ENCODE measurements around the gene ATXN1. TPM values are rescaled to one million over a fixed set of nuclear protein-coding genes. Genes with fewer than 3 reads are reported as not detected.

The ATXN1 gene
- total and polyA plus RNA-seq, 3 donors from 2014 or later: 12.8 to 84.1 (median 64.3) TPM

- no peak overlapping the region for H3K27ac ChIP-seq
- intact Hi-C loops (cut with DNase I; ENCODE audit: low total_unique reads): loop anchor here (10.0 kb wide), 1 partner anchor 241 kb away; the partner anchor contains the start of gene ATXN1
- no peak for TF ChIP-seq POLR2A (IDR thresholded peaks at IDR 0.05)
- TF ChIP-seq, protein P1, sequence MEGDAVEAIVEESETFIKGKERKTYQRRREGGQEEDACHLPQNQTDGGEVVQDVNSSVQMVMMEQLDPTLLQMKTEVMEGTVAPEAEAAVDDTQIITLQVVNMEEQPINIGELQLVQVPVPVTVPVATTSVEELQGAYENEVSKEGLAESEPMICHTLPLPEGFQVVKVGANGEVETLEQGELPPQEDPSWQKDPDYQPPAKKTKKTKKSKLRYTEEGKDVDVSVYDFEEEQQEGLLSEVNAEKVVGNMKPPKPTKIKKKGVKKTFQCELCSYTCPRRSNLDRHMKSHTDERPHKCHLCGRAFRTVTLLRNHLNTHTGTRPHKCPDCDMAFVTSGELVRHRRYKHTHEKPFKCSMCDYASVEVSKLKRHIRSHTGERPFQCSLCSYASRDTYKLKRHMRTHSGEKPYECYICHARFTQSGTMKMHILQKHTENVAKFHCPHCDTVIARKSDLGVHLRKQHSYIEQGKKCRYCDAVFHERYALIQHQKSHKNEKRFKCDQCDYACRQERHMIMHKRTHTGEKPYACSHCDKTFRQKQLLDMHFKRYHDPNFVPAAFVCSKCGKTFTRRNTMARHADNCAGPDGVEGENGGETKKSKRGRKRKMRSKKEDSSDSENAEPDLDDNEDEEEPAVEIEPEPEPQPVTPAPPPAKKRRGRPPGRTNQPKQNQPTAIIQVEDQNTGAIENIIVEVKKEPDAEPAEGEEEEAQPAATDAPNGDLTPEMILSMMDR (IDR thresholded peaks at IDR 0.05): no peak
These were observed 237.5 kb downstream of the ATXN1 start for GRCh38 chr6:16523606-16524379.

DNA sequence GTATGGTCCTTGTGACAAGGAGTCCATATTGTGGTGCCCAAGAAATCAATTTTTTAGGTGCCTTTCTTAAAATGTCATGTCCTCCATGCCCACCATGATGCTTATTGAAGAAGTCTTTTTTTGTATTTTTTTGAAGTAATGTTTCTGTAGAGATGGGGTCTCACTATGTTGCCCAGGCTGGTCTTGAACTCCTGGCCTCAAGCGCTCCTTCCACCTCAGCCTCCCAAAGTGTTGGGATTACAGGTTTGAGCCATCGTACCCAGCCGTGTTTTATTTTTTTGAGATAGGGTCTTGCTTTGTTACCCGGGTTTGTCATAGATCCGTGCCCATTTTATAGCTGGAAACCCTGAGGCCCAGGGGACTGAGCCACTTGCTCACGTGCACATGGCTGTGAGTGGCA, 238.3 kb downstream of the ATXN1 start:
- no peak overlapping the region for H3K4me3 ChIP-seq
- TF ChIP-seq, protein P1 (IDR thresholded peaks at IDR 0.05): no peak
- TF ChIP-seq POLR2A (IDR thresholded peaks at IDR 0.05): no peak
- no peaks in the 10 kb centered on the region for H3K4me1 ChIP-seq
- H3K36me3 ChIP-seq (ENCODE audit: low read depth, missing control alignments): no peaks in the 10 kb centered on the region
- no peaks in the 10 kb centered on the region for H3K9me3 ChIP-seq
- 90 to 97% methylated on average over 6 of the region's 6 CpGs for WGBS, 2 donors
- no peaks in the 10 kb centered on the region for H3K27me3 ChIP-seq
- H3K27ac ChIP-seq: no peak overlapping the region
- no peak for DNase-seq
- intact Hi-C loops (cut with DNase I; ENCODE audit: low total_unique reads): loop anchor here (10.0 kb wide), 1 partner anchor 242 kb away; the partner anchor contains the start of gene ATXN1

More at GRCh38 chr6:16523606-16524379, 237.5 kb downstream of the ATXN1 start:
- H3K9me3 ChIP-seq: no peaks in the 10 kb centered on the region
- no peak for DNase-seq
- 53 to 59% methylated on average over 9 to 10 of the region's 10 CpGs for WGBS, 2 donors
- no peaks in the 10 kb centered on the region for H3K27me3 ChIP-seq
- no peak overlapping the region for H3K4me3 ChIP-seq
- H3K4me1 ChIP-seq: no peaks in the 10 kb centered on the region
- H3K36me3 ChIP-seq (ENCODE audit: low read depth, missing control alignments): no peaks in the 10 kb centered on the region

DNA sequence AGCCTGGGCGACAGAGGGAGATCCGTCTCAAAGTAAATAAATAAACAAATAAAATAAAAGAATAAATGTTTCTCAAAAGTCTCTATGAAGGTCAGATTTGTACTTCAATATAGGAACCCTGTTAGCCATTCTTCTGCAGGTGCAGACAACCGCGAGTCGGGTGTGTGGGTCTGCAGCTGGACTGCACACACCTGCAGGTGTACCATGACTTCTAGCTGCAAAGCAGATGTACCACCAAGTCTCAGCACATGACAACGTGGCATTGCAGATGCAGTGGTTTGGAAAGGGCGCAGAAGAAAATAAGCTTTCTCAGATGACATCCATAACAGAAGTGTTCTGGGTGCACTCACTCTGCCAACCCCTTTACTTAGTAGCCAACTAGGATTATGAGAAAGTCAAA, 239.7 kb downstream of the ATXN1 start:
- Histone ChIP-seq H3K27ac (no peak overlapping the region), H3K4me1 (no peaks in the 10 kb centered on the region), H3K9me3 (no peaks in the 10 kb centered on the region), H3K27me3 (no peaks in the 10 kb centered on the region), H3K36me3 (ENCODE audit: low read depth, missing control alignments) (no peaks in the 10 kb centered on the region), H3K4me3 (no peak overlapping the region)
- DNase-seq: no peak
- TF ChIP-seq, protein P1 (IDR thresholded peaks at IDR 0.05): no peak
- TF ChIP-seq POLR2A (IDR thresholded peaks at IDR 0.05): no peak
- 91 to 93% methylated on average over 7 of the region's 7 CpGs for WGBS, 2 donors
- intact Hi-C loops (cut with DNase I; ENCODE audit: low total_unique reads): loop anchor here (10.0 kb wide), 1 partner anchor 243 kb away; the partner anchor contains the start of gene ATXN1

DNA sequence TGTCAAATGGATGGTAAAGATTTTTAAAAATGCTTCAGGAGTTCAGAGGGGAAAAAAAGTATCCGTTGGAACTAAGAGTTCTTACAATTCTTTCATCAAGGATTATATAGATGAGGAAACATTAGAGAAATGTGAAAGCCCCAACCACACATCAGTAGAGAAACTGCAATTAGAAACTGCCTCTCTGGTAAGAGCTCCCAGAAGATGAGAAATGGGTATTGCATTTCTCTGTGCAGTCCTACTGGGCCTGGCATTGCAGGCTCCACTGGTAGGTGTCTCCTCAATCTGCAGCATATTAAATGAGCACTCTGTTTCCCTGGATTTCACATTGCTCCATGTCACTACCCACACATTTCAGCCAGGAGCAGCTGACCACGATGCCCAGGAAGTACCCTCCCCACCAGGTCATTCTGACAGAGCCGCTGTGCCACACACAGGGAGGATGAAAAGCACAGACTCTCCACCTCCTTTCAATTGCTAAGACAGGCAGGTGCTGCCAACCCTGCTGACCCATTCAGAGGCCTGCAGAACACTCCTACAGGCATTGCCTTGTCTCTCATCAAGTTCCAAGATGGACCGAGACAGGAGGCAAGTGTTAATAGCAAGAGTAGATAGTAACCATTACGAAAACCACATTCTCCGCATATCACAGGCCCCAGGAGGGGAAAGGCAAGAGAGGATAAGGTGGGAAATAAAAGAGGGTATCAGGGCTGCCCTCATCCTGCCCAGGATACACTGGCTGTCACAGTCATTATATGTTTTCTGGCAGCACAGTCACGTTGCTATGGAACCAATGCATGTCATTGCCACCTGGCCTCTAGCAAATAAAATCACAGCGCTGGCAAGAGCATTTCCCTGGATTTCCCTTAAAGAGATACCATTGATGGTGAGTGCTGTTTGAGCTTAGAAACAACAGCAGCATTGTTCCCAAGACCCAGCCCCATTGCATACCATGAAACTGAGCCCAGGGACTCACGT, 241.7 kb downstream of the ATXN1 start:
- Histone ChIP-seq H3K9me3 (no peaks in the 10 kb centered on the region), H3K27me3 (no peaks in the 10 kb centered on the region), H3K4me3 (no peak overlapping the region), H3K4me1 (no peaks in the 10 kb centered on the region), H3K36me3 (ENCODE audit: low read depth, missing control alignments) (no peaks in the 10 kb centered on the region), H3K27ac (no peak overlapping the region)
- no peak for TF ChIP-seq POLR2A (IDR thresholded peaks at IDR 0.05)
- TF ChIP-seq, protein P1 (IDR thresholded peaks at IDR 0.05): no peak
- 79 to 87% methylated on average over 9 of the region's 9 CpGs for WGBS, 2 donors
- intact Hi-C loops (cut with DNase I; ENCODE audit: low total_unique reads): loop anchor here (10.0 kb wide), 1 partner anchor 245 kb away; the partner anchor contains the start of gene ATXN1
- no peak for DNase-seq

Data from testis (tissue), 3 donors.